Ovary (tissue), 3 donors: Measurements from ENCODE around the gene ATF1.

Source experiments
- CTCF ChIP-seq, 3 donors: fragments of 450-650 bp in 2 of 3; fragments of 200-600 bp in 1 of 3; IDR thresholded peaks; one replicate each; pipeline versions ENCODE4 v1.5.1 to v1.8.0; 2016 to 2022; ENCODE audit warnings: antibody characterized with exemption in 3 of 3, mild to moderate bottlenecking in 1 of 3
- EP300 ChIP-seq: sonication (generic); formaldehyde crosslinking; IDR thresholded peaks from one replicate; pipeline ENCODE4 v1.6.1; 2017; ENCODE audit warnings: antibody characterized with exemption
- POLR2A ChIP-seq: fragments of 450-650 bp; IDR thresholded peaks from one replicate; pipeline ENCODE4 v1.6.1; 2017; ENCODE audit warnings: antibody characterized with exemption, mild to moderate bottlenecking, moderate library complexity
- donor health status: DM: no; HTN: no; CAD: no.

DNA sequence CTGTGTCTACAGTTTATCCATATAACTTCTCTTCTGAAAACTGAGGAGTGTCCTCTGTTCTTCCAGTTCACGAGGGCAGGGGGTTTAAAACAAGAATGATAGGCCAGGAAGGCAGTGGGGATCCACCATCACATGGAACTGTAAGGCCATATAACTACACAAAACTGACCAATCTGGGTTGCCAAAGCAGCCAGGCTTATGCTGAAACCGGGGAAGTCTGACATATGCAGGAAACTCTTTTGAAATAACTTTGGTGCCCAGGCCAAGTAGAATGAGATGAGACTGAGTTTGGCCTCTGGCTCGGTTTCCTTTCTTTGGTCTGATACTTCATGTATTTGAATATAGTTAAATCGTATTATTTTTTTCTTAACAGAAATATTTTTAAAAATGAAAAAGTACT is 18.0 kb upstream of the ATF1 start:
- no peak for TF ChIP-seq EP300
- TF ChIP-seq CTCF (IDR thresholded peaks at IDR 0.05): no peak
- TF ChIP-seq POLR2A: no peak
